Activated CD8-positive, alpha-beta memory T cell treated with anti-CD3 and anti-CD28 coated beads for 48 hours (primary cell): Measurements from ENCODE around the gene LKAAEAR1.

Experiments
- DNase-seq, 3 experiments: peaks; one replicate each; pipeline ENCODE4 v3.0.0-alpha.2; 2020; ENCODE audit warnings: low read depth in 2 of 3, low spot score in 2 of 3

Gene LKAAEAR1

DNA sequence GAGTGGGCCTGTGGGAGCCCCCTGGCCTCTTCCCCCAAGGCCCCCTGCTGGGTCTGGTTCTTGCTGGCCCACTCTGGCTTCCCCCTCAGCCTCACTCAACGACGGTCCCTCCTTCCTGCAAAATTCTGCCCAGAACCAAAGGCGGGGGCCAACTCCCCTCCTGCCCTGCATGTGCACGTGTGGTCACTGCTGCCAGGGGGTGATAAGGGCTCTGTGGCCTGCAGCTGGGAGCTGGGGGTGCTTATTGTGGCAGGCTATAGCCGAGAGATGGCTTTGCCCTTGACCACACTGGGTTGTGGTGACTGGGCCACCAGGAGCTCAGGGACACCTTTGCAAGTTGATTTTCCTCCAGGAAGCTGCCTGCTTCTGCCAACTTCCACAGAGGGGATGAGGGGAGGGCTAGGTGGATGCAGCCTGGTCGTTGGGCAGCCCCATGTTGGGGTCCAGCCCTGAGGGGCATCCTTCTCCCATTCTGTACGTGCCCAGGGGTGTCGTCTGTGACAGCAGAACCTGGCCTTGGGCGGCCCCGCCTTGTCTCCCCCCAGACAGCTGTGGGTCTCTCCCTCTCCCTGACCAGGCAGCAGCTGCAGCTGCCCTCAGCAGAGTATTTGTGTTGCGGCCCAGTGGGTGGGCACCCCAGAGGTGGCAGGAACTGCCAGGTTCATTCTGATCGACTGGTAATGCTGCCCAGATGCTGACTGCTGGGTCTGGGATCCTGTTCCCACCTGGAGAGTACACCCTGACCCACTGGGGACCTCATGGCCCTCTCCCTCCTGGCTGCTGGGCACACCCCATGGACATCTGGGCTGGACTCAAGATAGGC lies 15.6 kb downstream of the LKAAEAR1 start:
- DNase-seq, result no peak

- DNase-seq, result no peak
Observed at GRCh38 chr20:64067733-64068307, 16.4 kb downstream of the LKAAEAR1 start.

- DNase-seq, result no peak
Observed at GRCh38 chr20:64067005-64067632, 17.1 kb downstream of the LKAAEAR1 start.

DNA sequence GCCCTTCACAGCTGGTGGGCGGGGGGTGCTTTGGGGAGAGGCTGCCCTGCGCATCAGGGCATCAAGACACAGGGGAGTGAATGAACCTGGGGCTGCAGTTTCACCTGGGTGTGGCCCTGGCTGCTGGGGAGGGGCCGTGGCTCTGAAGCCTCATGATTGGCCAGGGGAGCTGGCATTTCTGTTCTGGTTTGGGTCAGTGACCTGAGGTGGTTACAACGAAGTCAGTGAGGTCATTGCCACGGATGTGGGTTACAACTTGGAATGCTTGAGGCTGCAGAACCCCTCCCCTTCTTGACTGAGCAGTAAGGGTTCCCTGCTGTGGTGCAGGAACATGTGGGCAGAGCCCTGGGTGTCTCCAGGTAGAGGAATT lies 18.2 kb downstream of the LKAAEAR1 start:
- DNase-seq, result peak in 2 of 3 experiments; percentile 46 to 52

DNA sequence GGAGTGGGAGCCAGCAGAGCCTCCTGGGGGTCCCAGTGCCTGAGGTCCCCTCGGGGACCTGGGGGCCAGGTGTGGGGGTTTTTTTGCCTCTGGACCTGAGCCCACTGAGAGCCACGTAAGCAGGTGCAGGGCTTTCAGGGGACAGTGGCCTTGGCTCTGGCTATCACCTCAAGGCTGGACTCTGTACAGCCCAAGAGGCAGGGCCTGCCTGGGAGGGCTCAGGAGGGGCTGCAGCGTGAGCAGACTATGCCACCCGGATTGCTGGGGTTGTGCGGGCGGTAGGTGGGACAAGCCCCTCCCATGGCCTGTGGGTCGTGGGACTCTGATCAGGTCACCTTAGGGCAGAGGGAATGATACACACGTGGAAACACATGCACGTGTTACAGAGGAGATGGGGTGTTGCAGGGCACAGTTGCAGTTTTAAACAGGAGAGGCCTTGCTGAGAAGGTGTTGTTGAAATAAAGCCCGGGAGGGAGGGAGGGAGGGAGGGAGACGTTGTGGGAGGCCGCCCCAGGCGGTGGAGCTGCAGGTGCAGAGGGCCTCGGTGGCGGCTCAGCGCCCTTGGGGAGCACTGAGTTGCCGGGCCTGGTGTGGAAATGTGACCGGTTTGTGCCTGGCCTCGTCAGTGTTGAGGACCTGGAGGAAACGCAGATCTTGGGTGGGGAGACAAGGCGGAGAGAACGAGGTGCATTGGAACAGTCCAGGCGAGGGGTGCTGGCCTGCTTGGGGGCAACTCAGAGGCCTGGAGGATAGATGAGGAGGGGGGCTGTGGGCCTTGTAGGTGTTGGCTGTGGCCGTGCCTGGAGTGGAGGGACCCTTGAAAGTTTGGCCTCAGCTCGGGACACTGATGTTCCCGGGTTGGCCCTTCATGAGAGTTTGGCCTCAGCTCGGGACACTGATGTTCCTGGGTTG lies 18.9 kb downstream of the LKAAEAR1 start:
- DNase-seq, result no peak

DNA sequence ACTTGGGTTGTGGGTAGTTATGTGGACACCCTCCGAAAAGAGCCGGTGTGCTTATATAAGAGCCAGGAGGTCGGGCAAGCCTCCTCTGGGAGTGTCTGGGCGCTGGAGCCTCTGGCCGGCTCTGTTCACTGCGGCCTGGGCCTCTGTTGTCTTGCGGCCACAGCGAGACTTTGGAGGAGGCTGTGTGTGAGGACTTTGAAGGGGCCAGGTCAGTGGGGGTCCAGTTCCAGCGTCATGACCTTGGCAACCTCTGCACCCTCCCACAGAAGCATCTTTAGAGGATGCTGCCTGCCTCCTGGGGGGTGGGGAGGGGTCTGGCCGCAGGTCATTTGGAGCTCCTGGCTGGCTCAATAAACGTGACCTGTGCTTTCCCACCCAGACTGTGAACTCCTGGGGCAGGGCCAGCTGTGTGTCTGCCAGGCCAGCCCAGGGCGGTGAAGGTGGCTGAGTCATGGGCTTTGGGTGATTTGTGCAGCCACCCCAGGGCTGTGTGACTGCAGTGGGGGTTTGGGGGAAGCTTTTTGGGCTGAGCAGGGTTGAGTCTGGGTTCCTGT lies 20.0 kb downstream of the LKAAEAR1 start:
- no peak for DNase-seq

DNA sequence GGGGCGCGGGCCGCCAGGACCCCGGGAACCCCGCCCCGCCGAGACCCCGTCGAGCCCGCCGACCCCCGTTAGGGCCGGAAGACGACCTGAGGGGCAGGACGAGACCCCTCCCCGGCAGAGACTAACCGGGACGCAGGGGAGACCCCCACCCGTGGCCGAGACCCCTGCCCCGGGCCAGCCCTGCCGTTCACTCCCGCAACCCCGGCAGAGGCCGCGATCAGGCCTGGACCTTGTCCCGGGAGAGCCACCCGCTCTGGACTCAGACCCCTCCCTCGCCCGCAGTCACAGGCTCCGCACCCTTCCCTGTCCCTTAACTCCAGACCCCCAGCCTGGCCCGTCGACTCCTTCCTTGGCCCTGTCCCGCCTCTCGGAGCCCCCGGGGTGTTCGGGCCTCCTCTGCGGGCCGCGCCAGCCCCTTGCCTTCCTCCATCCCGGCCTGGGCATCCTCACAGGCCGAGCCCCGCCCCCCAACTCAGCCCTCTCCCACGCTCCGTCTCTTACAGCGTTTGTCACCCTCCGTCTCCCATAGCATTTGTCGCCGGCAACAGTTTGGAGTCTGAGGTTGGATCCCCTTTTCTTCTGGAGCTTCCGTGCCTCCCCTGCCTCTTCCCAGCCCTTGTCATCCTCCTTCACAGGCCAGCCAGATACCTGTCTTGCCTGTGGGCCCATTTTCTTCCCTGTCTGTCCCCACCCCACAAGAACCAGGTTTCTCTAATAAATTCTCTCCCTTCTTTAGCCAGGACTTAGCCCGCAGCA lies 20.6 kb downstream of the LKAAEAR1 start:
- DNase-seq, result no peak

GRCh38 chr20:64062596-64063388 lies 21.4 kb downstream of the LKAAEAR1 start, which contains the start of gene TCEA2:
Gene TCEA2 (plus strand): TSS chr20:64063198. CDS start chr20:64063313, 115 bp downstream.
- peak; percentile 88 to 90 (median 89) for DNase-seq

DNA sequence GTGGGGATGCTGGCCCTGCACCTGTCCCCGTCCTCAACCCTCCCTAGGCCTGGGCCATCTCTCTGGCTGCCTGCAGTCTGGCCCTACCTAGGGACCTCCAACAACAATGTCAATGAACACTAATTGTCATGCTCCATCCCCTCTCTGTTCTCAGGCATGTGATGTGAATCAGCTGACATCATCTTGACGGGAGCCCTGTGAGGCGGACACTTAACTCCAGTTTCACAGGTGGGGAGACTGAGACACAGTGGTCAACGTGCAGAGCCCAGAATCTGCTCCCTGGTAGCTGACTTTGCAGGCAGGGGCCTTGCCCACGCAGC lies 22.0 kb downstream of the LKAAEAR1 start:
- DNase-seq, result no peak

GRCh38 chr20:64058536-64058935 lies 25.7 kb downstream of the LKAAEAR1 start:
- DNase-seq, result no peak

GRCh38 chr20:64057628-64058498 lies 26.3 kb downstream of the LKAAEAR1 start:
- DNase-seq, result peak; percentile 52 to 85 (median 80)

- DNase-seq, result no peak
Observed at GRCh38 chr20:64056889-64057627, 27.1 kb downstream of the LKAAEAR1 start.

GRCh38 chr20:64056639-64056888 lies 27.6 kb downstream of the LKAAEAR1 start:
- DNase-seq, result no peak

GRCh38 chr20:64055893-64056638 lies 28.1 kb downstream of the LKAAEAR1 start:
- DNase-seq, result no peak

GRCh38 chr20:64055396-64055892 lies 28.8 kb downstream of the LKAAEAR1 start:
- DNase-seq, result no peak

DNA sequence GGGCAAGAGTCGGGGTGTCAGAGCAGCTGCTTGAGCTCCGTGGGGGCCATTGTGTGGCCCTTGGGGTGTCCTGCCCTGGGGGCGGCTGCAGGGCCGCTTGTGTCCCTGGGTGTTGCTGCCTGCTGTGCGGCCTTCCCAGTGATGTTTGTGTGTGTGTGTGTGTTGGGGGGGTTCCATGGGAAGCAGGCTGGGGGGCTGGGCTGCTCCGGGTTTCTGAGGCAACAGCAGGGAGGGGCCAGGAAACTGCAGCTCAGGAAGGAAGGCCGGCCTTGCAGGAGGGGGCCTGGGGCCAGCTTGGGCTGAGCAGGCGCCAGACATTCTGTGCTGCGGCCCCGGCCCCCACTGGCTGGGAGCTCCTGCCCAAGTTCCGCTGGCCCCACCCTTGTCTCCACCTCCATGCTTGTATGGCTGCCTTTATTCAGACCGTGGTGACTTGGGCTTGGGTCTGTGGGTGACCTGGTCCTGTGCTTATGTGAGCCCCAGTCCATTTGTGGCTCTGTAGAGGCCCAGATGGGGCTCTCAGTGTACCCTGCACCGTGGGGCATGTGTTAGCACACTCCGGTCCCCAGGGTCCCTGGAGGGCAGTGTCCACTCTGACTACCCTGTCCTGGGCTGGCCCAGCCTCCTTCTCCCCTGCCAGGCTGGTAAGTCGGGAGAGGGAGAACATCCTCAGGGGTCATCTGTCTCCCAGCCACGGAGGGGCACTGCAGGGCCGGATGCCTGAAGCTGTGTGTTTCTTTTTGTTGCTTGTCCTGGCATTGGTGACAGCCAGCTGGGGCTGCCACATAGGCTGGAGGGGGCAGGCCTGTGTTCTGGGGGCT lies 30.1 kb downstream of the LKAAEAR1 start:
- no peak for DNase-seq
